GM23338 (cell line): ENCODE results near the gene SIRPA.

ENCODE experiments used
- CREB1 ChIP-seq: fragments of 250-450 bp; sonication (Bioruptor Pico); IDR thresholded peaks from 2 replicates; pipeline ENCODE4 v1.5.0; 2020; ENCODE audit warnings: low read depth, mild to moderate bottlenecking, moderate library complexity
- EZH2 ChIP-seq: fragments of 200-600 bp; sonication (generic); IDR thresholded peaks from one replicate; pipeline ENCODE4 v1.8.0; 2017; ENCODE audit warnings: antibody characterized with exemption, mild to moderate bottlenecking, low read depth; ENCODE audit not compliant: unreplicated experiment
- NANOG ChIP-seq: IDR thresholded peaks from 2 replicates; pipeline ENCODE4 v1.6.1; 2016; ENCODE audit warnings: antibody characterized with exemption, borderline replicate concordance
- POLR2AphosphoS5 ChIP-seq: IDR thresholded peaks from 2 replicates; pipeline ENCODE4 v1.6.1; 2016; ENCODE audit warnings: antibody characterized with exemption, low read depth
- ZNF331 ChIP-seq: fragments of 250-450 bp; sonication (Bioruptor Pico); IDR thresholded peaks from 2 replicates; pipeline ENCODE4 v1.5.0; 2020; ENCODE audit warnings: low read depth, mild to moderate bottlenecking, moderate library complexity
- TF ChIP-seq, protein P1 (sequence below), 2 experiments: fragments of 200-600 bp in 1 of 2; sonication (generic) in 1 of 2; conservative IDR thresholded peaks; 2 replicates each; pipeline versions ENCODE4 v1.5.1 to v1.6.1; 2016 to 2017; ENCODE audit warnings: antibody characterized with exemption in 2 of 2, low read depth in 2 of 2, mild to moderate bottlenecking in 2 of 2, moderate library complexity in 1 of 2
- TF ChIP-seq, protein P2 (sequence below): IDR thresholded peaks from one replicate; pipeline ENCODE4 v1.6.1; 2018; ENCODE audit warnings: antibody characterized with exemption; ENCODE audit not compliant: unreplicated experiment

DNA sequence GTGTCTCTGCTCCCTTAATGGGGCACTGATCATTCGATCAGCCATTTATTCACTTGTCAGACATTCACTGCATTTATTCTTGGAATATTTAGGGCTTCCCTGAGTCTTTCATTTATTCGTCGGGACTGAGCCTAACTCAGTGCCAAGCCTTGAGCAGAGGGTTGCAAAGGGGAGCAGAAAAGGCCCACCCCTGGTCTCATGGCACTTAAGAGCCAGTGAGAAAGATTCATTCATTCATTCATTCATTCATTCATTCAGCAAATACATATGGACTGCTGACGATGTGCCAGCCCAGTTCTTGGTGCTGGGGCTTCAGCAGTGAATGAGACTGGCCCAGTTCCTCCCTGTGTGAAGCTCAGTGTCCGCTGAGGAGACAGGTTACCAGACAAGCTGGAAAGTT is 36.6 kb downstream of the SIRPA start:
- TF ChIP-seq, protein P1, sequence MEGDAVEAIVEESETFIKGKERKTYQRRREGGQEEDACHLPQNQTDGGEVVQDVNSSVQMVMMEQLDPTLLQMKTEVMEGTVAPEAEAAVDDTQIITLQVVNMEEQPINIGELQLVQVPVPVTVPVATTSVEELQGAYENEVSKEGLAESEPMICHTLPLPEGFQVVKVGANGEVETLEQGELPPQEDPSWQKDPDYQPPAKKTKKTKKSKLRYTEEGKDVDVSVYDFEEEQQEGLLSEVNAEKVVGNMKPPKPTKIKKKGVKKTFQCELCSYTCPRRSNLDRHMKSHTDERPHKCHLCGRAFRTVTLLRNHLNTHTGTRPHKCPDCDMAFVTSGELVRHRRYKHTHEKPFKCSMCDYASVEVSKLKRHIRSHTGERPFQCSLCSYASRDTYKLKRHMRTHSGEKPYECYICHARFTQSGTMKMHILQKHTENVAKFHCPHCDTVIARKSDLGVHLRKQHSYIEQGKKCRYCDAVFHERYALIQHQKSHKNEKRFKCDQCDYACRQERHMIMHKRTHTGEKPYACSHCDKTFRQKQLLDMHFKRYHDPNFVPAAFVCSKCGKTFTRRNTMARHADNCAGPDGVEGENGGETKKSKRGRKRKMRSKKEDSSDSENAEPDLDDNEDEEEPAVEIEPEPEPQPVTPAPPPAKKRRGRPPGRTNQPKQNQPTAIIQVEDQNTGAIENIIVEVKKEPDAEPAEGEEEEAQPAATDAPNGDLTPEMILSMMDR (conservative IDR thresholded peaks at IDR 0.05; ENCODE audit: low read depth in 2 of 2), result no peak
- TF ChIP-seq, protein P2, sequence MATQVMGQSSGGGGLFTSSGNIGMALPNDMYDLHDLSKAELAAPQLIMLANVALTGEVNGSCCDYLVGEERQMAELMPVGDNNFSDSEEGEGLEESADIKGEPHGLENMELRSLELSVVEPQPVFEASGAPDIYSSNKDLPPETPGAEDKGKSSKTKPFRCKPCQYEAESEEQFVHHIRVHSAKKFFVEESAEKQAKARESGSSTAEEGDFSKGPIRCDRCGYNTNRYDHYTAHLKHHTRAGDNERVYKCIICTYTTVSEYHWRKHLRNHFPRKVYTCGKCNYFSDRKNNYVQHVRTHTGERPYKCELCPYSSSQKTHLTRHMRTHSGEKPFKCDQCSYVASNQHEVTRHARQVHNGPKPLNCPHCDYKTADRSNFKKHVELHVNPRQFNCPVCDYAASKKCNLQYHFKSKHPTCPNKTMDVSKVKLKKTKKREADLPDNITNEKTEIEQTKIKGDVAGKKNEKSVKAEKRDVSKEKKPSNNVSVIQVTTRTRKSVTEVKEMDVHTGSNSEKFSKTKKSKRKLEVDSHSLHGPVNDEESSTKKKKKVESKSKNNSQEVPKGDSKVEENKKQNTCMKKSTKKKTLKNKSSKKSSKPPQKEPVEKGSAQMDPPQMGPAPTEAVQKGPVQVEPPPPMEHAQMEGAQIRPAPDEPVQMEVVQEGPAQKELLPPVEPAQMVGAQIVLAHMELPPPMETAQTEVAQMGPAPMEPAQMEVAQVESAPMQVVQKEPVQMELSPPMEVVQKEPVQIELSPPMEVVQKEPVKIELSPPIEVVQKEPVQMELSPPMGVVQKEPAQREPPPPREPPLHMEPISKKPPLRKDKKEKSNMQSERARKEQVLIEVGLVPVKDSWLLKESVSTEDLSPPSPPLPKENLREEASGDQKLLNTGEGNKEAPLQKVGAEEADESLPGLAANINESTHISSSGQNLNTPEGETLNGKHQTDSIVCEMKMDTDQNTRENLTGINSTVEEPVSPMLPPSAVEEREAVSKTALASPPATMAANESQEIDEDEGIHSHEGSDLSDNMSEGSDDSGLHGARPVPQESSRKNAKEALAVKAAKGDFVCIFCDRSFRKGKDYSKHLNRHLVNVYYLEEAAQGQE, result no peak
- no peak for TF ChIP-seq POLR2AphosphoS5
- TF ChIP-seq ZNF331 (CRISPR knock-in tag), result no peak
- no peak for TF ChIP-seq EZH2
- no peak for TF ChIP-seq CREB1 (CRISPR knock-in tag)
- no peak for TF ChIP-seq NANOG
